PC-9 (cell line): ENCODE data around the gene MYRIP.

Source experiments
- EZH2 ChIP-seq: fragments of 200-600 bp; sonication (generic); IDR thresholded peaks from 2 replicates; pipeline ENCODE4 v1.8.0; 2017; ENCODE audit warnings: antibody characterized with exemption, low read depth
- TF ChIP-seq, protein P1 (sequence below): fragments of 200-600 bp; sonication (generic); conservative IDR thresholded peaks from 2 replicates; pipeline ENCODE4 v1.6.1; 2017; ENCODE audit warnings: mixed run types, antibody characterized with exemption, mild to moderate bottlenecking, moderate library complexity

DNA sequence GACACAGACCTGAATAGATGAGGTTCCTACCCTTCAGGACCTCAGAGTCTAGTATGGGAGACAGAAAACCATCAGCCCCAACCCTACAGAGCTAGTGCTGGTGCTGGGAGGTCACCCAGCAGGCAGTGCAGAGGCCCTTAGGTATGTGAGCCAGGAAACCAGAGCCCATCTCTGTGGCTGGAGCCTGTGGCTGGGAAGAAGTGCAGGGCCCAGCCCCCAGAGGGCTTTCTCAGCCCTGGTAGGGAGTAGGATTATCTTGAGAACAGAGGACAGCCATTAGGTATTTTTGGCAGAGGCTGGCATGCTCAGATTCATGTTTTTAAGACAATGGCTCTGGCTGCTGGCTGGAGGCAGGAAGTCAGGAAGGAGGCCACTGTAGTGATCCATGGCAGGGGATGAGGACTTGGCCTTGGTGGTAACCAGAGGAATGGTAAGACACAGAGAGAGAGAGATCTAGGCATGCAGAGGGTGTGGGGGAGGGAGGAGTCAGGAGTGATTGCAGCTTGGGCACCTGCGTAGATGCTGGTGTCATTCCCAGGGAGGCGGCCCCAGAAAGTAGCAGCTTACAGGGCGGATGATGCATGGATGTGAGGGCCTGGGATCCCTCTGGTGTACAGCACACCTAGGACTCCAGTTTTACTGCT lies 279.2 kb downstream of the MYRIP start:
- TF ChIP-seq, protein P1, sequence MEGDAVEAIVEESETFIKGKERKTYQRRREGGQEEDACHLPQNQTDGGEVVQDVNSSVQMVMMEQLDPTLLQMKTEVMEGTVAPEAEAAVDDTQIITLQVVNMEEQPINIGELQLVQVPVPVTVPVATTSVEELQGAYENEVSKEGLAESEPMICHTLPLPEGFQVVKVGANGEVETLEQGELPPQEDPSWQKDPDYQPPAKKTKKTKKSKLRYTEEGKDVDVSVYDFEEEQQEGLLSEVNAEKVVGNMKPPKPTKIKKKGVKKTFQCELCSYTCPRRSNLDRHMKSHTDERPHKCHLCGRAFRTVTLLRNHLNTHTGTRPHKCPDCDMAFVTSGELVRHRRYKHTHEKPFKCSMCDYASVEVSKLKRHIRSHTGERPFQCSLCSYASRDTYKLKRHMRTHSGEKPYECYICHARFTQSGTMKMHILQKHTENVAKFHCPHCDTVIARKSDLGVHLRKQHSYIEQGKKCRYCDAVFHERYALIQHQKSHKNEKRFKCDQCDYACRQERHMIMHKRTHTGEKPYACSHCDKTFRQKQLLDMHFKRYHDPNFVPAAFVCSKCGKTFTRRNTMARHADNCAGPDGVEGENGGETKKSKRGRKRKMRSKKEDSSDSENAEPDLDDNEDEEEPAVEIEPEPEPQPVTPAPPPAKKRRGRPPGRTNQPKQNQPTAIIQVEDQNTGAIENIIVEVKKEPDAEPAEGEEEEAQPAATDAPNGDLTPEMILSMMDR: no peak
- no peak for TF ChIP-seq EZH2
